T-helper 22 cell (primary cell): Measurements from ENCODE around the gene IQCE.
"Not testable (repeated sequence)": the region's sequence is repeated elsewhere in the genome, so short reads cannot be mapped to it uniquely, and the experiment has no call there.

Source experiments
- DNase-seq: peaks from one replicate; pipeline ENCODE4 v3.0.0-alpha.2; 2020; ENCODE audit warnings: low read depth

IQCE gene

DNA sequence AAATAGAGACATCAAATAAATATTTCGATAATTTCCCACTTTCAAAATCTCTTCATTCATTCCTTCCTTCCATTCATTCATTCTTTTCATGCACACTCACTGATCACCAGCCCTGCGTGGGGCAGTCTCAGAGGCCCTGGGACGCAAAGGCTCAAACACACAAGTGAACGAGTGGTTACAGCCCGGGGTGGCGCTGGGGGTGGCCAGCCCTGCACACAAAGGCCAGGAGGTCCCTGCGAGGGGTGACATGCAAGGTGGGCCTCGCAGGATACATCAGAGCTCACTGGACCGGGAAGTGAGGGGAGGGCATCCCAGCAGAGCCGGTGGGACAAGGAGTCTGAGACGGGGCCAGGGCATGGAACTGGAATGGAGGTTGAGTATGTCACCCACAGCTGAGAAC lies 43.1 kb downstream of the IQCE start:
- DNase-seq: no peak

DNA sequence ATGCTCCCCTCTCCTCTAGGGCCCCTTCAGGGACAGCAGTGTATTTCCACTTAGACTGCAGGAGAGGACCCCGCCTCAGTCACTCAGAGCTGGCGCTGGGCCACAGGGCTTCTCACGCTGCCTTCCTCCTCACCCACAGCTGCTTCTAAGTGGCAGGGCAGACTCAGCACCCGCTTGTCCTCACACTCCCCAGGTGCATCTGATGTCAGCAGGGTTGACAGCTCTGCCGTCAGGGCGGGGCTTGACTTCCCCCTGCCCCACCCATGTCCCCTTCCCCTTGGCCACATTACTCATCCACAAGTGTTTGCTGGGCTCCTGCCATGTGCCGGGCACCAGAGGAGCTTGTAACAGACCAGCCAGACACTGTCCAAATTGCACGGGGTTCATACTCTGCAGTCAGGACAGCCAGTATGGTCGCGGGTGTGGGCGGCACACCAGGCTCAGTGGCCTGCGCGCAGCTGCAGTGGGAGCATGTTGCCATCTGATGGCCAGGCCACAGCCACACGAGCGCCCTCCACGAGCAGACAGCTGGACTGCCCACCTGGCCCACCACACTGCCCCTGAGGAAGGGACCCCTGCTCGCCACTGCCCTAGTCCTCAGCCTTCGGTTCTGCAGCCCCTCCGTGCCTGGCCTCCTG lies 43.7 kb downstream of the IQCE start:
- no peak for DNase-seq

DNA sequence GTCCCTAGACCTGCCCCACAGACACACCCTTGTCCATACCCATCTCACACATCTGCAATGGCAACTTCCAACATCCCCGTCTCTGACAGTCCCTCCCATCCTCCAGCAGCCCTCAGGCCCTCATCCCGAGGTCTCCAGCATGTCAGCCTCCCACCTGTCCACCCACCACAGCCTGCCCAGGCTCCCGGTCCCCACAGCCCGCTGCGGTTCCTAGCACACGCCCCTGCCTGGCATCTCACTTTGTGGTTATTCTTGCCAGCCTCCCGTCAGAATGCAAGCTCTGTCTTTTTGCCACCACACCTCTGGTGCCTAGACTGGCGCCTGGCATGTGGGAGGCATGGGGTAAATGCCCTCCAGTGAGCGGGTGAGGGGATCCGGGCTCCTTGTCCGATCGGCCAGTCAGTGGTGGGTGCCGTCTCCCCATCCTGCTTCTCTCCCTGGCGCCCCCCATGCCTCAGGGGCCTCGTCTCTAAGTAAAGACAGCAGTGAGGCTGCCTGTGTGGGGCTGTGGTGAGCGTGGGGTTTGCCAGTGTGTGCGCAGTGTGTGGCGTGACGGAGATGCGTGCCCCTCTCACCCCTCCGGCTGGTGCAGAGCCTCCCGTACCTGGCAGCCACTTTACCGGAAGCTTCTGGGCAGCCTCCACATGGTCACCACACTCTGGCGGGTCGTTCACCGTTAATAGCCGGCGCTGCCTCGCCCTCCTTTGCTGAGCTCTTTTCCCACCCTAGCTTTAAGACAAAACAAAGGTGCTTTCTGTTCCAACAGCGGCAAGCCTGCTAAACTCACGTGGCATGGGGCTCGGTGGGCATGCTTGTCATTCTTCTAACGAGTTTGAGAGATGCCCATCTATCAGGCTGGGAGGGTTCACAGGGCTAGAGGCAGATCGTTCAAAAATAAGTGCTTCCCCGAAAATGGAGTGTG lies 44.5 kb downstream of the IQCE start:
- DNase-seq: no peak

- no peak for DNase-seq
Measured at GRCh38 chr7:2604608-2605174, 45.9 kb downstream of the IQCE start.

DNA sequence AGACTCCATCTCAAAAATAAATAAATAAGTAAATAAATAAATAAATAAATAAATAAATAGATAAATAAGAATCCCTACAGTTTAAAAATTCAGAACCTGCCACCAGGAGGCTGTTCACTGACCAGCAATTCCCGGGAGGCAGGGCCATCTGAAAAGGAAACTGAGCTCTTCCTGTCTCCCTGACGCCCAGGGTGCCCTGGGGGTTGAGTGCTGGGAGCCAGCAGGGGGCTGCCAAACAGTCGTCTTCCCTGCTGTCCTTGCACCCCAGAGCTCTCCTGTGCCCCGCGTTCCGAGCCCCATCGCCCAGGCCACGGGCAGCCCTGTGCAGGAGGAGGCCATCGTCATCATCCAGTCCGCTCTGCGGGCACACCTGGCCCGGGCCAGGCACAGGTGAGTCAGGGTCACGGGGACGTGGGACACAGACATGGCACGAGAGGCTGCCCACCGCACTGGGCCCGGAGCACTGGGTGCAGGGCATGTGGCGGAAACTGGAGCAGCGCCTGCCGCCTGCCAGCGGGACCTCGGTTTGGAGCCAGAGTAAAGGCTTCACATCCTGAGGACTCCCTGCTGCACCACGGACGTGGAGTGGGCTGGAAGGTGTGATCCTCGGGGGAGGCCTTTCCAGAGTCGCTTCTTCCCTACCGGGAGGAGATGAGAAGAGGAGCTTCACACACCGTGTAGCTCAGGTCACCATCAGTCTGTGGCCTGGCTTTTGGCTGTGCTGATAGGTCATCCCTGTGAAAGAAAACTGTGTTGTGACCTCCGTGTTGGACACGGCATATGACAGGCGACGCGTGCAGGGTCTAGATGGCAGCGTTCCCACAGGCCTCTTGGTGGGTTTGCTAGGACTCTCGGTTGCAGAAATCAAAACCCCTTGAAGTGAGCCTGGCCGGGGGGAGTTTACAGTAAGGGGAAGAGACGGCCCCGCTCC lies 47.1 kb downstream of the IQCE start:
- DNase-seq: no peak

GRCh38 chr7:2606539-2606936 lies 47.8 kb downstream of the IQCE start:
- DNase-seq: no peak

GRCh38 chr7:2607122-2607922 lies 48.5 kb downstream of the IQCE start:
- no peak for DNase-seq

DNA sequence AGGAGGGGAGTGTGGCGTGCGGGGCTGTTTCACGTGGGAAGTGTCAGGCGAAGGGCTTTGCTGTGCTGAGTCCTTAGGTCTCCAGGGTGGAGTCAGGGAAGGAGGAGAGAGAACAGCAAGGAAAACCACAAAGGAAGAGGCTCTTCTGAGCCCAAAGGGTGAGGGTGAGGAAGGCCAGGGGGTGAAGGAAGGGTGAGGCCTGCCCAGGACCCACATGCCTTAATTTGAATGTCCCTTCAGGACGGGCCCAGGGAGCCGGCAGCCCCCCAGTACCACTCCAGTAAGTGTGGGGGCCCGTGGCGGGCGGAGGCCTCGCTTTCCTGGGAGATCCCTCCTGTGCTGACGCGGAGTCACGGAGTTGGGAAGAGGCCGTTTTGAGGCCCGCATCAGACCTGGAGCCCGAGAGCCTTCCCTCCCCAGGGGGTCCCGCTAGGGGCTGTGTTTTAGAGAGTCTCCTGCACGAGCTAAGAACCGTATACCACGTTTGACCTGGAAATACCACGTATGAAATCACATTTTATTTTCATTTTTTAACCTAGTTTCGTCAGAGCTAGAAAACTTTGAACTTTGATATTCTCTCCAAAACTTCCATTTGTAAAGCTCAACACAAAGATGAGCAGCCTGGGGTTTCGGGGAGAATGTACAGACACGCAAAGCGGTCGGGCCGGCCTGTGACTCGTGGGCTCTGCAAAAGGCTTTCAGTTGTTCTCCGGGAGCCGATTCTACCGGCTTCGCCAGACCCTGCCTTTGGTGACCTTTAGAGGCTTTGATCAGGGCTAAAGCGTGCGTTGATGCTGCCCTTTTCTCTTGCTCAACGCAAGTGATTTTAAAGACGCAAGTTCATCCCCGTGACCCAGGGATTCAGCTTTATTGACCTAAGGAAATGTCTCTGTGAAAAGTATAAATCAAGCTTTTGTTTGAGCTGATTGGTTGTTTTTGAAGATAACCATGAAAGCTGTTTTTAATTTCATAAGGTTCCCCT lies 49.4 kb downstream of the IQCE start:
- DNase-seq: no peak

GRCh38 chr7:2608921-2609411 lies 50.2 kb downstream of the IQCE start:
- DNase-seq: no peak

DNA sequence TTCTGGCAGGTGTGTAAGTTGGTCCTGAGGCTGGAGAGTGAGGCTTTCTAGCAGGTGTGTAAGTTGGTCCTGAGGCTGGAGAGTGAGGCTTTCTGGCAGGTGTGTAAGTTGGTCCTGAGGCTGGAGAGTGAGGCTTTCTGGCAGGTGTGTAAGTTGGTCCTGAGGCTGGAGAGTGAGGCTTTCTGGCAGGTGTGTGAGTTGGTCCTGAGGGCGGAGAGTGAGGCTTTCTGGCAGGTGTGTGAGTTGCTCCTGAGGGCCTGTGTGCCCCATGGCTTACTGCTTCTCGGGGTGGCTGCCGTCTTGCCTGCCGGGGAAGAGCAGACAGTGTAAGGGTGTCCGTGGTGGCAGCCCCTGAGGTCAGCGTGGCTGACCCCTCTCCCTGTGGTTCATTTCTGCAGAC lies 50.9 kb downstream of the IQCE start:
- DNase-seq: not testable (repeated sequence)

DNA sequence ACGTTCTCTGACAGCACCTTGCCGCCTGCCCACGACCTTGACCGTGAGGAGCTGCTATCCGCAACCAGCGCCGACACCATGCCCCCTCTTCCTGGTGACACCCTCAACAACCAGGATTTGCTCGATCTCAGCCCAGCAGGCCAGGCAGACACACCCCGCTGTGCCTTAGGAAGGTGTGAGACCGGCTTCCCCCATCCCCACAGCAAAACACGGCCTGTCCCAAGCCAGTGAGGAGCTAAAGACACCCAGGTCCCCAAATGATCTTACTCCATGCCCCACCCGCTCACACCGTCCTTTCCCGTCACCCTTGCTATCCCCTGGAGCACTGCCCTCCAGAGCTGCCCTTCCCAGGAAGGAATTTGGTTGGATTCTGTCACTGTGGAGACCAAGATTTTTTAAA lies 51.7 kb downstream of the IQCE start:
- no peak for DNase-seq

- no peak for DNase-seq
Measured at GRCh38 chr7:2610898-2611297, 52.1 kb downstream of the IQCE start.

DNA sequence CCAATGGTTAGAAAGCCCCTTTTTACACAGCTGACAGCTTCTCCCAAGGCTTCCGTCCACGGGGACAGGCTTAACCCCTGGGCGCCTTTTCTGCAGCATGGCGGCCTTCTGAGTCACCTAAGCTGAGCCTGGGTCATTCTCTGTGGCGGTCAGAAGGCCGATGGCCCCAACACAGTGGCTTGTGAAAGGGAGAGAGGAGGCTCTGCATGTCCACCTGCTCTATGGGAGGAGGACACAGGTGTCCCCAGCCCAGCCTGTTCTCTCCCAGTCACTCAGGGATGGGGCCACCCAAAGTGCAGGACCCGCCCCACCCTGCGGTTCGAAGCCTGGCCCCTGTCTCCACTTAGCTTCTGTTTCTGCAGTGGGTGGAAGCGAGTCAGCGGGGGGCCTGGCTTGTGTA lies 52.6 kb downstream of the IQCE start:
- no peak for DNase-seq

- DNase-seq: no peak
Measured at GRCh38 chr7:2611922-2612321, 53.1 kb downstream of the IQCE start.

- no peak for DNase-seq
Measured at GRCh38 chr7:2612445-2613097, 53.8 kb downstream of the IQCE start.

- no peak for DNase-seq
Measured at GRCh38 chr7:2613098-2613930, 54.5 kb downstream of the IQCE start.

DNA sequence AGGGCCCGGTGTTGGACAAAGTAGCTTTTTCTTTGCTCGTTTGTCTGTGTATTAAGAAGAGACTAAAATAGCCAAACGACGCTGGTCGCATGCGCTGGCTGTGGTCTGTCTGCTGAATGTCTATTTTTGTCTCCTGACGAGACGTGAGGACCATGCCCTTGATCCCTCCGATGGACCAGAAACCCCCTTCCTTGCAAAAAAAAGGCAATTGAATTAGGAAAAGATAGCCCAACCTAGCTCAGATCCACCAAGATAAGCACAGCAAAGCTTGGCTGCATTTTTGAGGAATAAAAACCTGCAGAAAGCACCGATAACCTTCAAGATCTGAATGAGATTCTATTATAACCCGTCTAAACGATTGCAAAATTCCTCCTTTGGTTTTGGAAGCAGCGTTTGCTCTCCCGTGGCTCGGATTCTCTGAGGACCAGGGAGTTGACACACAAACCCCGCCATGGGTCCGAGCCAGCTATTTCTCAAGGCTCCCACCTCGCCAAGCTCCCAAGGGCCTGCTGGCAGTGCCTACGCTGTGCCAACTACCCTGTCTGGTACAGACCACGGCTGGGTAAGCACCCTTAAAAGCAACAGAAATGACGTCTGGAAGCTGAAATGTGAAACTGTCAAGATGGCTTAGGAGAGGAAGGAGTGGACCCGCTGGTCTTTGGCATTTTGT lies 55.3 kb downstream of the IQCE start:
- DNase-seq: no peak
